H1 (cell line): ENCODE results near the gene DDHD1. TPM values are rescaled to one million over a fixed set of nuclear protein-coding genes. Genes with fewer than 3 reads are reported as not detected.
"Not testable (repeated sequence)": the region's sequence is repeated elsewhere in the genome, so short reads cannot be mapped to it uniquely, and the experiment has no call there.

ENCODE experiments used
- CTCF ChIA-PET: fragments of 300-600 bp; sonication (Branson Sonifier 250); formaldehyde crosslinking; loops from one replicate; lab custom pipeline; 2021; ENCODE audit not compliant: partially characterized antibody; lab: Charles Lee
- POLR2A ChIA-PET: fragments of 300-600 bp; sonication (Branson Sonifier 250); formaldehyde crosslinking; loops from one replicate; lab custom pipeline; 2021; ENCODE audit warnings: inconsistent platforms; ENCODE audit not compliant: partially characterized antibody; lab: Charles Lee
- DNase-seq, 2 experiments: peaks; one replicate each; pipeline versions ENCODE4 v3.0.0 to v3.0.0-alpha.2; 2010 to 2022; ENCODE audit warnings: low spot score in 2 of 2, low read depth in 1 of 2, mixed read lengths in 1 of 2
- FAIRE-seq: peaks from 2 replicates; lab custom pipeline; 2011; peaks lifted over from hg19 to GRCh38; lab: Jason Lieb, UNC
- H2AFZ ChIP-seq: 2 replicates; pipeline ENCODE4 v1.8.1; 2012; ENCODE audit warnings: low read length, inconsistent platforms
- H2AK5ac ChIP-seq: 2 replicates; pipeline ENCODE4 v1.6.1; 2013; ENCODE audit warnings: low read depth, low read length
- H2BK120ac ChIP-seq: replicated peaks from 2 replicates; pipeline ENCODE3; 2013; ENCODE audit warnings: low read depth, low read length, inconsistent platforms
- H2BK12ac ChIP-seq: 2 replicates; pipeline ENCODE4 v1.6.1; 2013; ENCODE audit warnings: low read depth, low read length
- H2BK15ac ChIP-seq: 2 replicates; pipeline ENCODE4 v1.6.1; 2013; ENCODE audit warnings: low read length
- H2BK20ac ChIP-seq: 2 replicates; pipeline ENCODE4 v1.6.1; 2013; ENCODE audit warnings: low read length
- H2BK5ac ChIP-seq: 2 replicates; pipeline ENCODE4 v1.6.1; 2013; ENCODE audit warnings: low read depth, low read length
- H3K14ac ChIP-seq: 2 replicates; pipeline ENCODE4 v1.6.1; 2013; ENCODE audit warnings: inconsistent platforms; ENCODE audit not compliant: insufficient read length
- H3K18ac ChIP-seq: 2 replicates; pipeline ENCODE4 v1.6.1; 2013; ENCODE audit warnings: low read length; ENCODE audit errors: extremely low read depth
- H3K23ac ChIP-seq: 2 replicates; pipeline ENCODE4 v1.6.1; 2013; ENCODE audit warnings: inconsistent platforms; ENCODE audit not compliant: insufficient read length
- H3K23me2 ChIP-seq: 2 replicates; pipeline ENCODE4 v1.6.1; 2013; ENCODE audit warnings: low read depth, low read length
- H3K27ac ChIP-seq: 2 replicates; pipeline ENCODE4 v1.6.1; 2011; ENCODE audit warnings: low read depth, low read length, inconsistent platforms
- H3K27me3 ChIP-seq, 4 experiments: replicated peaks in 1 of 4; 1 replicate in 1 of 4; 2 replicates in 3 of 4; pipeline versions ENCODE4 v1.6.1 to v1.8.1; 2011 to 2013; ENCODE audit warnings: low read length in 3 of 4, mild to moderate bottlenecking in 3 of 4, inconsistent platforms in 2 of 4, mixed read lengths in 2 of 4, moderate library complexity in 1 of 4; ENCODE audit not compliant: control insufficient read depth in 3 of 4, insufficient read depth in 3 of 4; ENCODE audit errors: extremely low read depth in 1 of 4
- H3K36me3 ChIP-seq, 4 experiments: 2 replicates each; pipeline versions ENCODE4 v1.6.1 to v1.8.1; 2011 to 2013; ENCODE audit warnings: mild to moderate bottlenecking in 4 of 4, low read length in 3 of 4, moderate library complexity in 2 of 4, control low read depth in 1 of 4, inconsistent platforms in 1 of 4; ENCODE audit not compliant: insufficient read depth in 4 of 4, control insufficient read depth in 2 of 4
- H3K4ac ChIP-seq: replicated peaks from 2 replicates; pipeline ENCODE3; 2013; ENCODE audit warnings: low read length, low read depth, mixed read lengths, inconsistent platforms; ENCODE audit not compliant: insufficient read length
- H3K4me1 ChIP-seq, 4 experiments: replicated peaks in 1 of 4; 1 replicate in 1 of 4; 2 replicates in 3 of 4; pipeline versions ENCODE4 v1.6.1 to v1.8.1; 2011 to 2013; ENCODE audit warnings: low read length in 3 of 4, inconsistent platforms in 2 of 4, mixed read lengths in 1 of 4; ENCODE audit not compliant: insufficient read depth in 4 of 4, control insufficient read depth in 3 of 4
- H3K4me2 ChIP-seq, 2 experiments: 2 replicates each; pipeline versions ENCODE4 v1.6.1 to v1.8.1; 2011 to 2013; ENCODE audit warnings: low read depth in 2 of 2, low read length in 2 of 2, control low read depth in 1 of 2, inconsistent platforms in 1 of 2, mild to moderate bottlenecking in 1 of 2; ENCODE audit not compliant: insufficient read depth in 1 of 2
- H3K4me3 ChIP-seq, 4 experiments: fragments of 200-600, 300-600 bp in 1 of 4; sonication (generic), shearing (Covaris generic), sonication (Bioruptor Twin) in 1 of 4; 2 replicates each; pipeline versions ENCODE4 v1.5.1 to v1.8.1; 2011 to 2016; ENCODE audit warnings: low read length in 4 of 4, low read depth in 3 of 4, control low read depth in 2 of 4, inconsistent platforms in 2 of 4, mild to moderate bottlenecking in 2 of 4, mixed read lengths in 1 of 4, moderate library complexity in 1 of 4; ENCODE audit not compliant: insufficient read depth in 2 of 4; ENCODE audit errors: extremely low read depth in 1 of 4
- H3K56ac ChIP-seq: replicated peaks from 2 replicates; pipeline ENCODE3; 2013; ENCODE audit warnings: low read depth, mild to moderate bottlenecking, mixed read lengths, low read length, inconsistent platforms; ENCODE audit not compliant: insufficient read length
- H3K79me1 ChIP-seq: 2 replicates; pipeline ENCODE4 v1.6.1; 2013; ENCODE audit warnings: low read depth, low read length, control low read depth
- H3K79me2 ChIP-seq, 2 experiments: 2 replicates each; pipeline versions ENCODE4 v1.6.1 to v1.8.1; 2012 to 2013; ENCODE audit warnings: low read length in 2 of 2, mild to moderate bottlenecking in 2 of 2, inconsistent platforms in 1 of 2; ENCODE audit not compliant: insufficient read depth in 2 of 2, control insufficient read depth in 1 of 2
- H3K9ac ChIP-seq, 4 experiments: replicated peaks in 1 of 4; 1 replicate in 1 of 4; 2 replicates in 3 of 4; pipeline versions ENCODE4 v1.6.1 to v1.8.1; 2011 to 2013; ENCODE audit warnings: low read depth in 3 of 4, low read length in 3 of 4, control low read depth in 2 of 4, mild to moderate bottlenecking in 2 of 4, moderate library complexity in 2 of 4, inconsistent platforms in 1 of 4; ENCODE audit errors: extremely low read depth in 1 of 4
- H3K9me3 ChIP-seq, 2 experiments: 2 replicates each; pipeline versions ENCODE4 v1.6.1 to v1.8.1; 2012 to 2013; ENCODE audit warnings: mild to moderate bottlenecking in 2 of 2, moderate library complexity in 2 of 2, control low read depth in 1 of 2, inconsistent platforms in 1 of 2, low read depth in 1 of 2, low read length in 1 of 2, mixed read lengths in 1 of 2; ENCODE audit not compliant: insufficient read depth in 2 of 2
- H4K20me1 ChIP-seq, 2 experiments: replicated peaks in 1 of 2; 2 replicates each; pipeline versions ENCODE3 to v1.8.1; 2011 to 2013; ENCODE audit warnings: inconsistent platforms in 2 of 2, low read length in 2 of 2, mild to moderate bottlenecking in 1 of 2; ENCODE audit not compliant: insufficient read depth in 2 of 2, control insufficient read depth in 1 of 2
- H4K5ac ChIP-seq: 2 replicates; pipeline ENCODE4 v1.6.1; 2013; ENCODE audit warnings: low read length, low read depth, mixed read lengths, inconsistent platforms; ENCODE audit not compliant: insufficient read length
- H4K8ac ChIP-seq: 2 replicates; pipeline ENCODE4 v1.8.0; 2013; ENCODE audit warnings: mild to moderate bottlenecking, moderate library complexity, low read length, inconsistent platforms; ENCODE audit not compliant: insufficient read depth; ENCODE audit errors: extremely low read depth
- H4K91ac ChIP-seq: replicated peaks from 2 replicates; pipeline ENCODE3; 2013; ENCODE audit warnings: low read length, mixed read lengths, inconsistent platforms; ENCODE audit not compliant: insufficient read length
- ATF3 ChIP-seq: IDR thresholded peaks from 2 replicates; pipeline ENCODE4 v1.6.1; 2011; ENCODE audit warnings: low read depth, mild to moderate bottlenecking, low read length; ENCODE audit not compliant: insufficient read depth
- CTCF ChIP-seq, 3 experiments: IDR thresholded peaks; 1 replicate in 2 of 3; 2 replicates in 1 of 3; pipeline versions ENCODE4 v1.5.1 to v1.6.1; 2011; ENCODE audit warnings: low read length in 3 of 3, mild to moderate bottlenecking in 3 of 3, inconsistent platforms in 2 of 3, low read depth in 1 of 3, moderate library complexity in 1 of 3; ENCODE audit not compliant: insufficient read depth in 1 of 3; ENCODE audit errors: control extremely low read depth in 1 of 3
- E2F6 ChIP-seq: IDR thresholded peaks from 2 replicates; pipeline ENCODE4 v1.6.1; 2012; ENCODE audit warnings: inconsistent platforms
- MAX ChIP-seq: IDR thresholded peaks from 2 replicates; pipeline ENCODE4 v1.6.1; 2012; ENCODE audit warnings: inconsistent platforms
- TBP ChIP-seq: IDR thresholded peaks from 2 replicates; pipeline ENCODE4 v1.6.1; 2011; ENCODE audit warnings: low read depth, low read length, improper control_type of control experiment
- TCF12 ChIP-seq: IDR thresholded peaks from 2 replicates; pipeline ENCODE4 v1.6.1; 2011; ENCODE audit warnings: low read depth, mild to moderate bottlenecking, low read length
- WGBS, 2 experiments: shearing (Covaris generic) in 1 of 2; methylation state at CpG; one replicate each; pipeline versions ENCODE4 v1.1.6 to v1.1.7; 2013 to 2015; ENCODE audit warnings: low lambda C conversion rate in 2 of 2, mixed read lengths in 2 of 2, inconsistent platforms in 1 of 2, low coverage in 1 of 2, missing lambda C conversion rate in 1 of 2; ENCODE audit not compliant: insufficient replicate concordance in 2 of 2, insufficient coverage in 1 of 2, insufficient read length in 1 of 2; ENCODE audit errors: extremely low coverage in 1 of 2, missing lambda C conversion rate in 1 of 2; 5-methylcytosine and 5-hydroxymethylcytosine counted together
- polyA plus RNA-seq, 7 experiments: library from polyadenylated mRNA; depleted of rRNA in 3 of 7; stranded (reverse) in 5 of 7; unstranded in 2 of 7; fragments of >200 nt in 5 of 7; fragments of 200-250 nt in 2 of 7; gene quantifications; 1 replicate in 5 of 7; 2 replicates in 1 of 7; 4 replicates in 1 of 7; pipeline versions ENCODE4 v1.2.1 to v1.2.3, GENCODE V29; 2011 to 2013; ENCODE audit warnings: missing spikeins in 2 of 7, mixed read lengths in 2 of 7
- total RNA-seq: library from RNA; stranded (reverse); fragmentation: NEBNext Ultra II Directional; extraction: Animal tissue kit (Norgen Biotek cat#: 25700); gene quantifications from 2 replicates; pipeline ENCODE4 v1.2.1, GENCODE V29; 2021

DDHD1 gene
- total and polyA plus RNA-seq, 2 of the 8 experiments (the other 6 are each of a cell fraction or from before 2014, with no cell fraction given), result 3.6 to 16.0 TPM

GRCh38 chr14:53090853-53091252 lies 62.3 kb downstream of the DDHD1 start (continued):
- no peak for TF ChIP-seq CTCF (IDR thresholded peaks at IDR 0.05; ENCODE audit: control extremely low read depth in 1 of 3, insufficient read depth in 1 of 3, low read depth in 1 of 3, low read length in 3 of 3)
- TF ChIP-seq TBP, result no peak
- no peak for TF ChIP-seq E2F6
- TF ChIP-seq ATF3, result no peak
- TF ChIP-seq TCF12, result no peak
- TF ChIP-seq MAX, result no peak

GRCh38 chr14:53084954-53085353 lies 68.2 kb downstream of the DDHD1 start:
- H2BK15ac ChIP-seq, H4K20me1 ChIP-seq, H2BK20ac ChIP-seq, H3K4me2 ChIP-seq, H3K14ac ChIP-seq, H3K18ac ChIP-seq, H2BK120ac ChIP-seq, H3K27ac ChIP-seq, FAIRE-seq, H2BK12ac ChIP-seq, H3K9ac ChIP-seq, H4K8ac ChIP-seq, H3K27me3 ChIP-seq, H4K5ac ChIP-seq, H4K91ac ChIP-seq, H3K4ac ChIP-seq, H2BK5ac ChIP-seq, H2AK5ac ChIP-seq, H3K79me1 ChIP-seq, H3K23ac ChIP-seq, H3K56ac ChIP-seq, H2AFZ ChIP-seq, H3K36me3 ChIP-seq, H3K23me2 ChIP-seq, POLR2A ChIA-PET, H3K79me2 ChIP-seq, DNase-seq, H3K9me3 ChIP-seq, H3K4me3 ChIP-seq, H3K4me1 ChIP-seq: not testable (repeated sequence)
- CTCF ChIA-PET, result interaction anchor here (1.1 to 1.5 kb wide), 3 partner anchors 11 to 220 kb away, joined by 3 to 5 read pairs (median 3); no protein-coding TSS in a partner anchor
- WGBS, 2 experiments, result 93% methylated on average over 7 of the region's 7 CpGs; no CpG with 5 or more reads in 1 of the 2 experiments
